GM18526 (cell line): ENCODE data around the gene ZNF22.

Source experiments
- POLR2A ChIP-seq: IDR thresholded peaks from 3 replicates; pipeline ENCODE4 v1.6.1; 2011; ENCODE audit not compliant: insufficient read length; ENCODE audit errors: extremely low read depth

Gene ZNF22

GRCh38 chr10:45001381-45002148 is 842 bp downstream of the ZNF22 start:
- no peak for TF ChIP-seq POLR2A

DNA sequence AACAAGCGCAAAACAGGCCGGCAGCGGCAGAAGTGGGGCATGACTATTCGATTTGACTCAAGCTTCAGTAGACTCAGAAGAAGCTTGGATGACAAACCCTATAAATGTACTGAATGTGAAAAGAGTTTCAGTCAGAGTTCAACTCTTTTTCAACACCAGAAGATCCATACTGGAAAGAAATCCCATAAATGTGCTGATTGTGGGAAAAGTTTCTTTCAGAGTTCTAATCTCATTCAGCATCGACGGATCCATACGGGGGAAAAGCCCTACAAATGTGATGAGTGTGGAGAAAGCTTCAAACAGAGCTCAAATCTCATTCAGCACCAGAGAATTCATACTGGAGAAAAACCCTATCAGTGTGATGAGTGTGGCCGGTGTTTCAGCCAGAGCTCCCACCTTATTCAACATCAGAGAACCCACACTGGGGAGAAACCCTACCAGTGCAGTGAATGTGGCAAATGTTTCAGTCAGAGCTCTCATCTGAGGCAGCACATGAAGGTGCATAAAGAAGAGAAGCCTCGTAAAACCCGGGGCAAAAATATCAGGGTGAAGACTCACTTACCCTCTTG is 2.8 kb downstream of the ZNF22 start:
- TF ChIP-seq POLR2A: no peak

DNA sequence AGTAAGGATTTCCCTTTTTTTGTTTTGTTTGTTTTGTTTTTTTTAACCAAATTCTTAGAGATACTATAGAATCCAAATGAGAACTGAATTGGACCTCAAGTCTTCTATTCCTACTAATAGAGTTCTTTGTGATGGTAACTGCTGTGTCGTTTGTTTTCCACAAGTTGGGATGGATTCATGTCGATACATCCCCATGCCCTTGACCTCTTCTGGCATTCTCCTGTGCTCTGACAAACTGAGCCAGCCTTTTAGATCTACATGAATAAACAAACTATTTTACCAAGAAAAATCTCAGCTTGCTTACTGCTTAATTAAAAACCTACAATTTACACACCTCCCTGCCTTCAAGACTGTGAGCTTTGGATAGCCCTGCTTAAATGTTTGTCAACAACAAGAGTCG is 3.9 kb downstream of the ZNF22 start:
- no peak for TF ChIP-seq POLR2A

DNA sequence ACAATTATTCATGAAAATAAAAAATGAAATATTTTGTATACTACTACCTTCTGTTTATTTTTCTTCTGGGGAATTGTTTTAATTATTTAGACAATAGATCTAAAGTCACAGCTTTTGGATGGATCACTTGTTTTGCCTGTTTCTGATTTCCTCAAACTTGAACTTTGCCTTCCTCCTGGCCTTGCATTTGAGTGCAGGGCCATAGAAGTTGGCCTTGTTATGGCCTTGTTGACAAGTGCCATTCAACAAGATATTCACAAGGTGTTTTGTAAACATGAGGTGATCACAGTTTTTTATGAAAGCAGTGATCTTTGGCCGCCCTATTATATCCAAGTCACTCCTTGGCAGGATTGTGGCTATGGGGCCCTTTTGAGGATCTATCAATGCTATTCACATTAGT is 4.6 kb downstream of the ZNF22 start:
- no peak for TF ChIP-seq POLR2A

DNA sequence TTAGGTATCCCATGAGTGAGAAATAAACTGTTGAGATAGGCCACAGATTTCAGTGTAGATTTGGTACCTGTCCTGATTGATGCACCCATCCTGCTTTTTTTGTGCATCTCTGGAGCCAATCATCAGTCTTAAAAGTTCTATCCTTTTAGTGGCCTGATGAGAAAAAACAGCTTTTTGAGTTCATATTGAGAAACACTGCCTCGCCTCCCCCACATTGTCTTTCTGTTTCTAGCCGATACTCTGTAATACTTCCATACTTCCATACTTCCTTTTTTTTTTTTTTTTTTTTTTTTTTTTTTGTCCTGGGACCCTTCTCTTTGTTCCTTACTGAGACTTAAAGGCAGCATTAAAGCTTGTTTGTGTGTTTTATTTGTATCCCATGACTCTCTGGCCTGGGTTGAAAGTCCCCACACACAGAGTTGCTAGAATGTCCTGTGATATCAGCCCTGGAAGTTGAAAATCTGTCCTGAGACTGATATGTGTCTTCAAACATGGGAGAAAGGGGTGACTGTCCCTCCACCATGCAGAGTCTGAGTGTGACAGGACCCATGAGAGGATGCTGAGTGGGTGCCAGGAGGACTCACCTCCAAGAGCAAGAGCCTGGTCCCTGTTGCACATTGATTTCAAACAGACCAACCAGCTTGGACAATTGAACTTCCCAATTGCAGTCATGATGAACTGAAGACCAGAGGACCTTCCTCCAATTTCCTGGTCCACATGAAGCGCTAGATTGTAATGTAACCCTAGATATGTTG is 5.7 kb downstream of the ZNF22 start:
- TF ChIP-seq POLR2A: no peak

DNA sequence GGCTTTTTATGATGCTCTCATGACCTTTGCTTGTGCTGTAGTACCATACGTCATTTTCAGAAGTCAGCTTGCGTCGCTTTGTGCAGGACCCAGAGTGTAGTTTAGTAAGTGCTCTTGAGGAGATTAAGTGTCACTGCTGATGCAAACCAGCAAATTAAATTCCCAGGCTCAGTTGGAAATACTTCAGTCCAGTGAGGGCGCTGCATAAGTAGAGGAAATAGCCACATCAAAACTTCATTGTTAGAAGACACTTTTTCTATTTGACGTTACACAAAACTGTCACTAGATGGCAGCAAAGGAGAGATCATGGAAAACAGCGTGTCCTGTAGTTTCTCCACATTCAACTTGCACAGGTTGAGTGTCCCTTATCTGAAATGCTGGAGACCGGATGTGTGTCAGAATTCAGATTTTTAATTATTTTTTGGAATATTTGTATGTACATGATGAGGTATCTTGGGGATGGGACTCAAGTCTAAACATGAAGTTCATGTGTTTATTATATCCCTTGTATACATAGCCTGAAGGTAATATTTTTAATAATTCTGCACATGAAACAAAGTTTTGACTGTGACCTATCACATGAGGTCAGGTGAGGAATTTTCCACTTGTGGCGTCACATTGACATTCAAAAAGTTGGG is 7.9 kb downstream of the ZNF22 start:
- no peak for TF ChIP-seq POLR2A

DNA sequence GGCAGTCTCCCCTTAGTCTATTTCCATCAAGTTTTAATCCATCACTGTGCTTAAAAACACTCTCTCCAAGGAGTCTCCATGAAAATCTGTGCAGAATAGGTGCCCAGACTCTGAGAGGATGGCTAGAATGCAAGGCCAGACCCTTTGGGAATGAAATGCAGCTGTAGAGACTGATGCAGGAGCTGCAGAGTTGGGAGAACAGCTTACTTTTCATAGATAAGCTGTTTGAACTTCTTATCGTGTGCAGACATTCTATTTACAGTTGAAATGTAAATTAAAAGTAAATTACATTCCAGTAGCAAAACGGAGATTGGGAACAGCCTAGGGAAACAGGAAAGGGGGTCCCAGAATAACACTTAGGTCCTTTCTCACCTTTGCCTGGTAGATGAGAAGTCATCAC is 14.9 kb downstream of the ZNF22 start:
- TF ChIP-seq POLR2A: no peak

DNA sequence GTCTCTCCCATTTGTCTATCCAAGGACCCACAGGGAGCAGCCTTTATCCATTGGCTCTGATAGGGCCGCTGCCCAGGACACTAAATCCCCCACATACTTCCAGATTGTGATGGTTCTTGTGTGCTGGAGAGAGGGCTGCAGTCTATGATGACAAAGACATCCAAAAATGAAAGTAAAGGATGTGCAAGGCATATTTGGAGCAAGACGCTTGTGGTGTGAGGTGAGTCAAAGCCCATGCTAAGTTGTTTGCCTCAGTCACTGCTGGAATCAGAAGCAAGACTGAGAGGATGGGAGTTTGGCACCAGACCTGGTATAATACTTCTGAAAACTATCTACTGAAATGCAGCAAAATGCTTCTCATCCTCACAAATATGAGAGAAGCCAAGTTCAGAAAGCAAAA is 22.7 kb downstream of the ZNF22 start:
- TF ChIP-seq POLR2A: no peak

GRCh38 chr10:45034301-45034700 is 33.6 kb downstream of the ZNF22 start:
- TF ChIP-seq POLR2A: no peak

GRCh38 chr10:45035673-45036072 is 35.0 kb downstream of the ZNF22 start:
- no peak for TF ChIP-seq POLR2A

DNA sequence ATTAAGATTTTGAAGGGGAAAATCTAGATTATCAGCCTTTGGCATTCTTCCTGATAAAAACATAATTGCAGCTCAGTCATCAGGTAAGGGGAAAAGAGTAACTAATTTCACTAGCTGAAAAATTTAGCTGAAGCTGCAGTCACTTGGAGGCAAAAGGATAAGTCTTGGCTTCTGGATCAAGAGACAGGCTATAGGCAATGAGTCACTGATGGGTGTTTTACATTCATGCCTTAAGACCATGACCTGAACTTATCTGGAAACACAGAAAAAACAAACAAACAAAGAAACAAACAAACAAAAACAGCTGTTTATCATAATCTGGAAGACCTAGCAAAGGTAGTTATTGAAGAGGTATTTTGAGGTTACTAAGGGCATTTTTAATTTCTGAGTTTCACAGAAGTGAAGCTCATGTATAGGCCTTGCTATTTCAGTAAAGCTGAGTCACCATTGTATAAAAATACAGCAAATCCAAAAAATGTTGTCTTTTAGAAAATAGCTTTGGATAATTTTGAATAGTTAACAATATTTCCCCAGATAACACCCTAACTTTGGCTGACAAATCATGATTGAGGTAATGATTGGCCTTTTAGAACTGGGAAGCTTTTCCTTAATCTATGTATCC is 40.3 kb downstream of the ZNF22 start:
- no peak for TF ChIP-seq POLR2A

DNA sequence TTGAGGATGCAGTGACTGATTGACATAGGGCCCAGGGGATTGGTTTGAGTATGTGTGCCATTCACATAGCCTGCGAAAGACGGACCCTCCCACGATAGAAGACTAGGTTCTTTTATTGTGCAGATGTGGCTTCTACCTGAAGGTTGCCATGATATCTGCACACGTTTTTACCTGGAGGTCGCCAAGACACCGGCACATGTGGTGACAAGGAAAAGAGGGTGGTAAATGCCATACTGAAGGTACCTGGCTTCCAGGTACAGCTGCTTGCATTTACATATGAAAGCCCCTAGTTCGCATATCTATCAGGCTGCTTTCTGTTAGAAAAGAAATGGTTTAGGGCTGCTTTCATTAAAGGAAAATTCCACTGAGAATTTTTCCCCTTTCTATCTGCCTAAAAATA is 43.6 kb downstream of the ZNF22 start:
- TF ChIP-seq POLR2A: no peak

- no peak for TF ChIP-seq POLR2A
These were observed 50.0 kb downstream of the ZNF22 start for GRCh38 chr10:45050551-45051235.

- TF ChIP-seq POLR2A: no peak
These were observed 52.0 kb downstream of the ZNF22 start for GRCh38 chr10:45052700-45053099.
